ENCODE results near the gene POTEH.
"Not testable (repeated sequence)": the region's sequence is repeated elsewhere in the genome, so short reads cannot be mapped to it uniquely, and the experiment has no call there.

Gene POTEH

DNA sequence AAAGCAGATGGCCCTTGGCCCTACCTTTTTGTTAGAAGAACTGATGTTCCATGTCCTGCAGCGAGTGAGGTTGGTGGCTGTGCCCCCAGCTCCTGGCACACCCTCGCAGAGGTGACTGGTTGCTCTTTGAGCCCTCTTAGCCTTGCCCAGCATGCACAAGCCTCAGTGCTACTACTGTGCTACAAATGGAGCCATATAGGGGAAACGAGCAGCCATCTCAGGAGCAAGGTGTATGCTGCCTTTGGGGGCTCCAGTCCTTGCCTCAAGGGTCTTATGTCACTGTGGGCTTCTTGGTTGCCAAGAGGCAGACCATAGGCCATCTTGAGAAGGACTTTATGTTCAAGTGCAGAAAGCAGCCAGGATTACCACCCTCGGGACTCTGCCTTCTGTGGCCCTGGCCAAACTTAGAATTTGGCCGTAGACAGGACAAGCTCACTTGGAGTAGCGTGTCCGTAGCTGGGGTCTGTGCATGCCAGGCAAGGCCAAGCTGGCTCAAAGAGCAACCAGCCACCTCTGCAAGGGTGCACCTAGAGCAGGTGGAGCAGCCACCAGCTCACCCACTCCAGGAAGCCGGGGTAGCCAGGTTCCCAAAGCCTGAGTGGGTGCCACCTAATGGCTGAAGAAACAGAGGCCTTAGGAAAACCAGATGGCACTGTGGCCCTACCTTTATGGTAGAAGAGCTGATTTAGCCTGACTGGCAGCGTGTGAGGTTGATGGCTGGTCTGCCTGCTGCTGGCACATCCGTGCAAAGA lies 48.5 kb downstream of the POTEH start:
- DNase-seq = not testable (repeated sequence)

- not testable (repeated sequence) for DNase-seq
These were observed 49.1 kb downstream of the POTEH start for GRCh38 chr22:15738909-15739391.

DNA sequence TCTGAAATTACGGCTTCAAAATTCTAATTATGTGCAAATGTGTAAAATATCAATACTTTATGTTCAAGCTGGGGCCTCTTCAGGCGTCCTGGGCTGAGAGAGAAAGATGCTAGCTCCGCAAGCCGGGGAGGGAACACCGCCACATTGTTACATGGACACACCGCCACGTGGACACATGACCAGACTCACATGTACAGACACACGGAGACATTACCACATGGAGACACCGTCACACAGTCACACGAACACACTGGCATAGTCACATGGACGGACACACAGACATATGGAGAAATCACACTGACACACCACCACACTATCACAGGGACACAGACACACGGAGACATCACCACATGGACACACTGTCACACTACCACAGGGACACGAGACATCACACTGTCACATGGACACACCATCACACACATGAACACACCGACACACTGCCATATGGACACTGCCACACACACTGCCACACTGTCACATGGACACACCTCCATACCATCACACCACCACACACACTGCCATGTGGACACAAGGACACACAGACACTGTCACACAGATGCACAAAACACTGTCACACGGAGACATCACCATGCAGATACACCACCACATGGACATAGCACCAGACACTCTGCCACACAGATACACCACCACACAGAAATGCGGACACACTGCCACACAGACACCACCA lies 58.0 kb downstream of the POTEH start:
- not testable (repeated sequence) for DNase-seq

GRCh38 chr22:15749181-15749970 lies 59.5 kb downstream of the POTEH start:
- DNase-seq = not testable (repeated sequence)

- DNase-seq = not testable (repeated sequence)
These were observed 69.7 kb downstream of the POTEH start for GRCh38 chr22:15759443-15760097.

GRCh38 chr22:15760388-15761150 lies 70.7 kb downstream of the POTEH start:
- not testable (repeated sequence) for DNase-seq

DNA sequence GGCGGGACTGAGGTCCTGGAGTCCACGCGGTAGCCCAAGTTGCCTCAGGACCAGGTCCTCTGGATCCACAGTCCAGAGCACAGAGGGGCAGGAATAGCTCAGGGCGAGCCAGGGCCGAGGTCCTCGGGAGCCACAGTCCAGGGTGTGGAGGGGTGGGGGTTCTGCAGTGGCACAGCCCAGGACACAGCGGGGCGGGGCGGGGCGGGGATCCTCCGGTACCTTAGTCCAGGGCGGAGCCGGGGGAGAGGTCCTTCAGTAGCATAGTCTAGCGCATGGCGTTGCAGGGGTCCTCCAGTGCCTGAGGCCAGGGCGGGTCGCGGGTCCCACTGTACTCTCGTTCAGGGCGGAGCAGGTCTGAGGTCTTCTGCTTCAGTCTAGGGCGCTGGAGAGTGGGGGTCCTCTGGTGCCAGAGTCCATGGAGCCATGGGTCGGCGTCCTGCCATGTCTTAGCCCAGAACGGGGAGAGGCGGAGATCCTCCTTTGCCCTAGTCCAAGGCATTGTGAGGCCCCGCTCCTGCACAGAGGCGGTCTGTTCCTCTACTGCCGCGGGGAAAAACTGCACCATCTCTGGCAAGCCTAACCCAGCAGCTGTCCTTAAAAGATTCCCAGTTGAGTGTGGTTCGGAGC lies 71.4 kb downstream of the POTEH start:
- not testable (repeated sequence) for DNase-seq

DNA sequence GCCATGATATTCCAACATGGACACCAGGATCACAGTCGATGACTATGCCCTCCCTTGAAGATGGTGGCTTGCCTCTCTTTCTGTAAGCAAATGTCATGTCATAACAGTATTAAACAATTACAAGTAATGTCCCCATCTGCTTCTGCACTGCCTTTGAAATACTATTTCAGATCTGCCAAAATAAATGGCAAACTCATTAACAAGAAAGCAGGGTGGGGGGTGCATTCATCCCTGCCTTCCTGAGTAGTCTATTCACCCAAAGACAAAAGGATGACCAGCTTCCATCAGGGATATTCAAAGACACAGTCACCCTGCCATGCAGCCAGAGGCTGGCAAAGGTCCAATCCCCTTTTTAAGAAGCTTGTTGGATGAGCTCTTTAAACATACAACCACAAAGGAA lies 73.7 kb downstream of the POTEH start:
- not testable (repeated sequence) for DNase-seq
